Measurements from ENCODE around the gene TRPV5.

Gene TRPV5

GRCh38 chr7:142885311-142886230 is 48.0 kb downstream of the TRPV5 start, which contains the start of gene TRPV6:
TSS of gene TRPV6 (minus strand) at chr7:142885745.
- H3K4me3 ChIP-seq (ENCODE audit: control insufficient read depth, low read depth, low read length), result no peak within 1 kb of the TSS
- DNase-seq (ENCODE audit: low read depth), result no peak

GRCh38 chr7:142884286-142884640 is 49.3 kb downstream of the TRPV5 start:
- TF ChIP-seq CTCF (IDR thresholded peaks at IDR 0.05; ENCODE audit: control insufficient read depth, insufficient read depth, low read depth, low read length, missing control alignments), result no peak
- H3K4me3 ChIP-seq (ENCODE audit: control insufficient read depth, low read depth, low read length), result no peak overlapping the region
- DNase-seq (ENCODE audit: low read depth), result no peak

More at GRCh38 chr7:142885311-142886230, 48.0 kb downstream of the TRPV5 start, which contains the start of gene TRPV6:
- TF ChIP-seq CTCF (IDR thresholded peaks at IDR 0.05; ENCODE audit: control insufficient read depth, insufficient read depth, low read depth, low read length, missing control alignments), result no peak

- H3K4me3 ChIP-seq (ENCODE audit: control insufficient read depth, low read depth, low read length), result no peak overlapping the region
- no peak for DNase-seq (ENCODE audit: low read depth)
Observed at GRCh38 chr7:142883571-142884285, 49.8 kb downstream of the TRPV5 start.

GRCh38 chr7:142883145-142883544 is 50.4 kb downstream of the TRPV5 start:
- no peak overlapping the region for H3K4me3 ChIP-seq (ENCODE audit: control insufficient read depth, low read depth, low read length)
- DNase-seq (ENCODE audit: low read depth), result no peak
- no peak for TF ChIP-seq CTCF (IDR thresholded peaks at IDR 0.05; ENCODE audit: control insufficient read depth, insufficient read depth, low read depth, low read length, missing control alignments)

More at GRCh38 chr7:142883571-142884285, 49.8 kb downstream of the TRPV5 start:
- TF ChIP-seq CTCF (IDR thresholded peaks at IDR 0.05; ENCODE audit: control insufficient read depth, insufficient read depth, low read depth, low read length, missing control alignments), result no peak

- TF ChIP-seq CTCF (IDR thresholded peaks at IDR 0.05; ENCODE audit: control insufficient read depth, insufficient read depth, low read depth, low read length, missing control alignments), result no peak
- H3K4me3 ChIP-seq (ENCODE audit: control insufficient read depth, low read depth, low read length), result no peak overlapping the region
- no peak for DNase-seq (ENCODE audit: low read depth)
Observed at GRCh38 chr7:142882338-142882678, 51.2 kb downstream of the TRPV5 start.

- no peak overlapping the region for H3K4me3 ChIP-seq (ENCODE audit: control insufficient read depth, low read depth, low read length)
- TF ChIP-seq CTCF (IDR thresholded peaks at IDR 0.05; ENCODE audit: control insufficient read depth, insufficient read depth, low read depth, low read length, missing control alignments), result no peak
- DNase-seq (ENCODE audit: low read depth), result no peak
Observed at GRCh38 chr7:142881586-142882337, 51.8 kb downstream of the TRPV5 start.

Measured in AG09309 (cell line).